Prostate gland (tissue), 2 donors: ENCODE data around the gene ENPP7. TPM values are rescaled to one million over a fixed set of nuclear protein-coding genes. Genes with fewer than 3 reads are reported as not detected.

ENCODE experiments used
- DNase-seq: peaks from one replicate; pipeline ENCODE4 v3.0.0-alpha.2; 2019; ENCODE audit warnings: low spot score
- H3K27ac ChIP-seq, 2 donors: fragments of 200-600 bp; sonication (generic); 2 replicates each; pipeline ENCODE4 v1.5.1; 2017 to 2019
- H3K27me3 ChIP-seq: fragments of 200-600 bp; sonication (generic); replicated peaks from 2 replicates; pipeline ENCODE4 v1.5.1; 2019; ENCODE audit not compliant: insufficient read depth
- H3K36me3 ChIP-seq, 2 donors: fragments of 200-600 bp; sonication (generic); 1 replicate in 1 of 2; 2 replicates in 1 of 2; pipeline versions ENCODE4 v1.5.1 to v1.8.1; 2017 to 2019
- H3K4me1 ChIP-seq: fragments of 200-600 bp; sonication (generic); replicated peaks from 2 replicates; pipeline ENCODE4 v1.5.1; 2019
- H3K4me3 ChIP-seq, 2 donors: fragments of 200-600 bp; sonication (generic); 2 replicates each; pipeline ENCODE4 v1.5.1; 2017 to 2019
- H3K9me3 ChIP-seq: fragments of 200-600 bp; sonication (generic); 2 replicates; pipeline ENCODE4 v1.5.1; 2017
- POLR2A ChIP-seq: fragments of 450-650 bp; IDR thresholded peaks from one replicate; pipeline ENCODE4 v1.6.1; 2016; ENCODE audit warnings: antibody characterized with exemption, mild to moderate bottlenecking
- POLR2AphosphoS5 ChIP-seq: sonication (generic); formaldehyde crosslinking; IDR thresholded peaks from one replicate; pipeline ENCODE4 v1.6.1; 2017; ENCODE audit warnings: antibody characterized with exemption
- WGBS: methylation state at CpG from one replicate; pipeline ENCODE4 v1.1.5; 2018; 5-methylcytosine and 5-hydroxymethylcytosine counted together
- intact Hi-C: fragments of 100-400 bp; cut with DNase I; formaldehyde crosslinking; loops from one replicate; pipeline ENCODE4 v1.14.2; 2022
- total RNA-seq, 2 donors: library from RNA; depleted of rRNA; stranded (reverse); fragments of >200 nt; gene quantifications; one replicate each; pipeline ENCODE4 v1.1.0, GENCODE V29; 2016
- TF ChIP-seq, protein P1 (sequence below), 4 experiments: fragments of 200-600 bp in 2 of 4; fragments of 450-650 bp in 2 of 4; sonication (generic) in 2 of 4; IDR thresholded peaks; 1 replicate in 3 of 4; 2 replicates in 1 of 4; pipeline ENCODE4 v1.5.1; 2016 to 2019; ENCODE audit warnings: antibody characterized with exemption in 4 of 4, mild to moderate bottlenecking in 2 of 4, moderate library complexity in 2 of 4

Gene ENPP7
- total RNA-seq, 2 donors from 2014 or later = not detected

DNA sequence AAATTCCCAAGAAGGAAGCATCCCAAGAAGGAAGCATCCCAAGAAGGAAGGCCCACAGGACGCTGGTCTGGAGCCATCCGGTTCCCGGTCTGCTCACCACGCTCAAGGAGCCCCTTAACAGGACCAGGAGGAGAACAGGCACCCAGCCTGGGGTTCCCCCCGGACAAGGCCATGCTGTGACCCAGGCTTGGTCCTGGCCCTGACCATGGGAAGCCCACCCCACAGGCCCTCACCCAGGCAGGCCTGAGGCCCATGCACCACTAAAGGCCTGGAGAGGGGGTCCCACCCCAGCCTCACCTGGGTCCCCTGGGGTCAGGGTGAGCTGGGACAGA lies 340 bp upstream of the ENPP7 start:
- Histone ChIP-seq H3K4me1 (no peaks in the 10 kb centered on the region), H3K9me3 (no peaks in the 10 kb centered on the region), H3K4me3 (no peak overlapping the region), H3K36me3 (no peaks in the 10 kb centered on the region), H3K27me3 (no peaks in the 10 kb centered on the region), H3K27ac (no peak overlapping the region)
- no peak for DNase-seq
- intact Hi-C loops = no loop called here
- TF ChIP-seq POLR2AphosphoS5 = no peak
- TF ChIP-seq POLR2A = no peak
- TF ChIP-seq, protein P1, sequence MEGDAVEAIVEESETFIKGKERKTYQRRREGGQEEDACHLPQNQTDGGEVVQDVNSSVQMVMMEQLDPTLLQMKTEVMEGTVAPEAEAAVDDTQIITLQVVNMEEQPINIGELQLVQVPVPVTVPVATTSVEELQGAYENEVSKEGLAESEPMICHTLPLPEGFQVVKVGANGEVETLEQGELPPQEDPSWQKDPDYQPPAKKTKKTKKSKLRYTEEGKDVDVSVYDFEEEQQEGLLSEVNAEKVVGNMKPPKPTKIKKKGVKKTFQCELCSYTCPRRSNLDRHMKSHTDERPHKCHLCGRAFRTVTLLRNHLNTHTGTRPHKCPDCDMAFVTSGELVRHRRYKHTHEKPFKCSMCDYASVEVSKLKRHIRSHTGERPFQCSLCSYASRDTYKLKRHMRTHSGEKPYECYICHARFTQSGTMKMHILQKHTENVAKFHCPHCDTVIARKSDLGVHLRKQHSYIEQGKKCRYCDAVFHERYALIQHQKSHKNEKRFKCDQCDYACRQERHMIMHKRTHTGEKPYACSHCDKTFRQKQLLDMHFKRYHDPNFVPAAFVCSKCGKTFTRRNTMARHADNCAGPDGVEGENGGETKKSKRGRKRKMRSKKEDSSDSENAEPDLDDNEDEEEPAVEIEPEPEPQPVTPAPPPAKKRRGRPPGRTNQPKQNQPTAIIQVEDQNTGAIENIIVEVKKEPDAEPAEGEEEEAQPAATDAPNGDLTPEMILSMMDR (IDR thresholded peaks at IDR 0.05) = no peak
- WGBS = 96% methylated on average over 5 of the region's 5 CpGs

DNA sequence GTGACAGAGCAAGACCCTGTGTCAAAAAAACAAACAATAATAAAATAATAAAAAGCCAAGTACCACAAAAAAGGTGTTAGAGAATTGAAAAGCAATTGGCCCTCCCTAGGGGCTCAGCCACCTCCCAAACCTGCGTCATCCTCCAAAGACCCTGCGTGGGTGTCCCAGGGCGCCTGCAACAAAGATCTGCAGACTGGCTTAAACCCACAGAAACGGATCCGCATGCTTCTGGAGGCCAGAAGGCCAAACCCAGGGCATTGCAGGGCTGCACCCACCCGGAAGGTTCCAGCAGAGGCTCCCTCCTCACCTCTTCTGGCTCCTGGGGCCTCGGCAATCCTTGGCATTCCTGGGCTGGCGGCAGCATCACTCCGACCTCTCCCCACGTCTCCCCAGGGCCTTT lies 1.5 kb downstream of the ENPP7 start:
- Histone ChIP-seq H3K36me3 (no peaks in the 10 kb centered on the region), H3K27me3 (no peaks in the 10 kb centered on the region), H3K4me1 (no peaks in the 10 kb centered on the region), H3K4me3 (no peak overlapping the region), H3K9me3 (no peaks in the 10 kb centered on the region), H3K27ac (no peak overlapping the region)
- 87% methylated on average over 10 of the region's 10 CpGs for WGBS
- TF ChIP-seq POLR2A (no peak), POLR2AphosphoS5 (no peak)
- TF ChIP-seq, protein P1 (IDR thresholded peaks at IDR 0.05) = no peak
- no peak for DNase-seq
- intact Hi-C loops = no loop called here

DNA sequence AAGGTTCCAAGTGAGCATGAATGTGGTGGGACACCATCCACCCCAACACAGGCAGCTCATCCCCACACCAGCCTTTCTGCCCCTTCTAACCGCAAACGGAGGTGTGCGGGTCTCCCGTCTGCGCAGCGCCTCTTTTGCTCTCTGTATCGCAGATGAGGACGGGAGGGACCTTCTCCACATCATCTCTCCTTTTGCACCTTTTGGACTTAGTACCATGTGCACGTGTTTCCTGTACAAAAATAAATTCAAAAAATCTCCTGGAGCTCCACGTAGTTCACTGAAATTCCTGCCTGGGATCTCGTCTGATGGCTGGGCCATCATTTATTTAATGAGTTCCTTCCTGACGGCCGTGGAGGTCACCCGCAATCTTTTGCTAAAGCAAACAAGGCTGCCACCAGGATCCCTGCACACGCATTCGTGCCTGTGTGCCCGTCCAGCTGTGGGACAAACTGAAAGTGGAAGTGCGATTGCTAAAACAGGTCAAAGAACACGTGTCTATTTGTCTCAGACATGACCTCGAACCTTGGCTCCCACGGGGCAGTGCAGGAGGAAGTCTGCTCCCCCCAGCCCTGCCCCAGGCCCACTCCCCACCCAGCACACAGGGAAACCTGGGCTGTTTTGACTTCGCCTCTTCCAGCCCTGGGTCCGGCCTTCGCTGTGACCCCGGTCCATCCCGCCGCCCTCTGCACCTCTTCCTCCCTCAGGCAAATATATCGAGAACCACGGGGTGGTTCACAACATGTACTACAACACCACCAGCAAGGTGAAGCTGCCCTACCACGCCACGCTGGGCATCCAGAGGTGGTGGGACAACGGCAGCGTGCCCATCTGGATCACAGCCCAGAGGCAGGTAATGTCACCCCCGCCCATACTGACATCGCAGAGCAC lies 2.3 kb downstream of the ENPP7 start:
- Histone ChIP-seq H3K4me3 (no peak overlapping the region), H3K9me3 (no peaks in the 10 kb centered on the region), H3K4me1 (no peaks in the 10 kb centered on the region), H3K36me3 (no peaks in the 10 kb centered on the region), H3K27me3 (no peaks in the 10 kb centered on the region), H3K27ac (no peak overlapping the region)
- DNase-seq = no peak
- intact Hi-C loops = no loop called here
- WGBS = 75% methylated on average over 35 of the region's 35 CpGs
- TF ChIP-seq POLR2AphosphoS5 = no peak
- TF ChIP-seq, protein P1 (IDR thresholded peaks at IDR 0.05) = no peak
- no peak for TF ChIP-seq POLR2A

DNA sequence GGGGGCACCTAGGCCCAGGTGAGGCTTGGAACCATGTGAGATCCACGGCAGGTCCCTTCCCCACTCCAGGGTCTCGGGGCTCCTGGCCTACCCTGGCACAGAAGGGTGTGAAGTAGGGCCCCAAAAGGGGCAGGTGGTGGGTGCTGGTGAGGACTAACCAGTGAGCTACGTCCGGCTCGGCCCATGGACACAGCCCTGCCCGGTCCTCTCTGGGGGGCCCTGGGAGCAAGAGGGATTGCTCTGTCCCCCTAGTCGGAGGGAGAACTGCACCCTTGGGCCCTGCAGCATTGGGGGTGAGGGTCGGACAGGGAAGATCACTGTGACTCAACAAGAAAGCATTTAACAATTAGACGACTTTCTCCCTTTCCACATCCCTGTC lies 2.9 kb downstream of the ENPP7 start:
- no peaks in the 10 kb centered on the region for H3K9me3 ChIP-seq
- H3K4me1 ChIP-seq = no peaks in the 10 kb centered on the region
- DNase-seq = no peak
- intact Hi-C loops = no loop called here
- H3K27me3 ChIP-seq = no peaks in the 10 kb centered on the region
- H3K27ac ChIP-seq = no peak overlapping the region
- TF ChIP-seq POLR2AphosphoS5 = no peak
- no peak for TF ChIP-seq POLR2A
- TF ChIP-seq, protein P1 (IDR thresholded peaks at IDR 0.05) = no peak
- H3K36me3 ChIP-seq = no peaks in the 10 kb centered on the region
- H3K4me3 ChIP-seq = no peak overlapping the region
- WGBS = 80% methylated on average over 9 of the region's 9 CpGs

DNA sequence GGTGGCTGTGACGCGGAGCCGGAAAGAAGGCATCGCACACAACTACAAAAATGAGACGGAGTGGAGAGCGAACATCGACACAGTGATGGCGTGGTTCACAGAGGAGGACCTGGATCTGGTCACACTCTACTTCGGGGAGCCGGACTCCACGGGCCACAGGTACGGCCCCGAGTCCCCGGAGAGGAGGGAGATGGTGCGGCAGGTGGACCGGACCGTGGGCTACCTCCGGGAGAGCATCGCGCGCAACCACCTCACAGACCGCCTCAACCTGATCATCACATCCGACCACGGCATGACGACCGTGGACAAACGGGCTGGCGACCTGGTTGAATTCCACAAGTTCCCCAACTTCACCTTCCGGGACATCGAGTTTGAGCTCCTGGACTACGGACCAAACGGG lies 4.4 kb downstream of the ENPP7 start:
- Histone ChIP-seq H3K27me3 (peaks cover 2% of the 10 kb centered on the region), H3K36me3 (no peaks in the 10 kb centered on the region), H3K27ac (no peak overlapping the region), H3K4me3 (no peak overlapping the region), H3K9me3 (no peaks in the 10 kb centered on the region), H3K4me1 (peaks cover 3% of the 10 kb centered on the region)
- TF ChIP-seq, protein P1 (IDR thresholded peaks at IDR 0.05) = no peak
- no peak for TF ChIP-seq POLR2A
- no peak for TF ChIP-seq POLR2AphosphoS5
- intact Hi-C loops = no loop called here
- DNase-seq = no peak
- 98% methylated on average over 32 of the region's 32 CpGs for WGBS
